ENCODE data around the gene NPPB. TPM values are rescaled to one million over a fixed set of nuclear protein-coding genes. Genes with fewer than 3 reads are reported as not detected.
A peak's percentile ranks its signal among the peaks of the same experiment; 100 is the strongest.

The NPPB gene
- total and polyA plus RNA-seq, 8 donors, result 1.0 to 12.8 (median 2.7) TPM; not detected in 4

GRCh38 chr1:11848373-11848700, 10.4 kb downstream of the NPPB start:
- no peak for TF ChIP-seq EP300 (IDR thresholded peaks at IDR 0.05)
- intact Hi-C loops (cut with DNase I; ENCODE audit: low total_unique reads), result no loop called here
- peaks cover 0 to 6% (median 2%) of the 10 kb centered on the region in 4 donors for H3K4me1 ChIP-seq
- no peak overlapping the region for H3K27ac ChIP-seq
- H3K27me3 ChIP-seq, result peaks cover 0 to 3% (median 0%) of the 10 kb centered on the region in 3 donors
- no peak overlapping the region for H3K4me3 ChIP-seq
- H3K36me3 ChIP-seq, result peaks cover 6 to 43% (median 34%) of the 10 kb centered on the region in 4 donors
- DNase-seq, result no peak
- H3K9me3 ChIP-seq, result no peaks in the 10 kb centered on the region
- 67 to 85% (median 81%) methylated on average over 9 of the region's 9 CpGs for WGBS, 5 donors

- Histone ChIP-seq H3K9me3 (no peaks in the 10 kb centered on the region), H3K4me1 (peaks cover 0 to 9% (median 3%) of the 10 kb centered on the region in 4 donors), H3K36me3 (peaks cover 6 to 48% (median 39%) of the 10 kb centered on the region in 4 donors), H3K27ac (no peak within 1 kb of the TSS), H3K27me3 (peaks cover 0 to 3% (median 0%) of the 10 kb centered on the region in 3 donors), H3K4me3 (no peak within 1 kb of the TSS)
- DNase-seq, result peak in 1 of 2 donors; percentile 59
- WGBS, 5 donors, result 57 to 67% (median 60%) methylated on average over 18 of the region's 18 CpGs
- intact Hi-C loops (cut with DNase I; ENCODE audit: low total_unique reads), result no loop called here
- TF ChIP-seq POLR2A (IDR thresholded peaks at IDR 0.05) (no peak), EP300 (IDR thresholded peaks at IDR 0.05) (no peak), CTCF (IDR thresholded peaks at IDR 0.05) (no peak), POLR2AphosphoS5 (IDR thresholded peaks at IDR 0.05) (no peak)
Measured at GRCh38 chr1:11847667-11848372, 10.9 kb downstream of the NPPB start, which contains the start of gene NPPA. NPPA (minus strand) TSS chr1:11847783; CDS start chr1:11847684, 99 bp downstream.

- no peak overlapping the region for H3K27ac ChIP-seq
- H3K9me3 ChIP-seq, result no peaks in the 10 kb centered on the region
- peaks cover 19 to 68% (median 59%) of the 10 kb centered on the region in 4 donors for H3K36me3 ChIP-seq
- DNase-seq, result peak in 1 of 2 donors; percentile 62
- intact Hi-C loops (cut with DNase I; ENCODE audit: low total_unique reads), result no loop called here
- no peaks in the 10 kb centered on the region for H3K27me3 ChIP-seq
- TF ChIP-seq POLR2AphosphoS5 (IDR thresholded peaks at IDR 0.05) (no peak), EP300 (IDR thresholded peaks at IDR 0.05) (no peak), POLR2A (IDR thresholded peaks at IDR 0.05) (no peak), CTCF (IDR thresholded peaks at IDR 0.05) (no peak)
- H3K4me3 ChIP-seq, result no peak overlapping the region
- peaks cover 0 to 24% (median 3%) of the 10 kb centered on the region in 4 donors for H3K4me1 ChIP-seq
- 52 to 64% (median 57%) methylated on average over 5 of the region's 5 CpGs for WGBS, 5 donors
Measured at GRCh38 chr1:11845641-11846335, 13.0 kb downstream of the NPPB start.

- no peak for TF ChIP-seq EP300 (IDR thresholded peaks at IDR 0.05)
- no peak for TF ChIP-seq CTCF (IDR thresholded peaks at IDR 0.05)
- no peak for TF ChIP-seq POLR2AphosphoS5 (IDR thresholded peaks at IDR 0.05)
- TF ChIP-seq POLR2A (IDR thresholded peaks at IDR 0.05), result no peak
- H3K27me3 ChIP-seq, result no peaks in the 10 kb centered on the region
- H3K36me3 ChIP-seq, result peaks cover 49 to 99% (median 91%) of the 10 kb centered on the region in 4 donors
- no peak overlapping the region for H3K27ac ChIP-seq
- WGBS, 5 donors, result 56 to 69% (median 67%) methylated on average over 18 to 19 of the region's 19 CpGs
- H3K4me1 ChIP-seq, result peaks cover 0 to 25% (median 0%) of the 10 kb centered on the region in 4 donors
- peak in 1 of 2 donors; percentile 70 for DNase-seq
- H3K9me3 ChIP-seq, result no peaks in the 10 kb centered on the region
- H3K4me3 ChIP-seq, result no peak overlapping the region
- intact Hi-C loops (cut with DNase I; ENCODE audit: low total_unique reads), result no loop called here
Measured at GRCh38 chr1:11842154-11843041, 16.3 kb downstream of the NPPB start.

Data from stomach (tissue), 9 donors.